Smooth muscle cell (in vitro differentiated cells): Measurements from ENCODE around the gene LSM14B. TPM values are rescaled to one million over a fixed set of nuclear protein-coding genes. Genes with fewer than 3 reads are reported as not detected.

Experiments
- DNase-seq: peaks from one replicate; lab custom pipeline; 2025; ENCODE audit not compliant: unreplicated experiment; lab: John Stamatoyannopoulos, UW
- H2AFZ ChIP-seq: fragments of 200-600 bp; sonication (generic); 2 replicates; pipeline ENCODE4 v1.6.0; 2016; ENCODE audit warnings: antibody characterized with exemption, low read depth, mild to moderate bottlenecking
- H3F3A ChIP-seq: fragments of 200-600 bp; sonication (generic); 2 replicates; pipeline ENCODE4 v1.6.0; 2017; ENCODE audit warnings: antibody characterized with exemption, low read depth
- H3K27ac ChIP-seq: fragments of 200-600 bp; sonication (generic); 2 replicates; pipeline ENCODE4 v1.5.1; 2016; ENCODE audit warnings: low read depth, mild to moderate bottlenecking
- H3K27me3 ChIP-seq: fragments of 200-600 bp; sonication (generic); 2 replicates; pipeline ENCODE4 v1.6.1; 2016; ENCODE audit warnings: low read depth, mild to moderate bottlenecking
- H3K36me3 ChIP-seq: fragments of 200-600 bp; sonication (generic); 2 replicates; pipeline ENCODE4 v1.5.1; 2016; ENCODE audit warnings: low read depth
- H3K4me1 ChIP-seq: fragments of 200-600 bp; sonication (generic); 2 replicates; pipeline ENCODE4 v1.5.1; 2016; ENCODE audit warnings: low read depth
- H3K4me2 ChIP-seq: fragments of 200-600 bp; sonication (generic); 2 replicates; pipeline ENCODE4 v1.6.0; 2016; ENCODE audit warnings: mild to moderate bottlenecking
- H3K4me3 ChIP-seq: fragments of 200-600 bp; sonication (generic); 2 replicates; pipeline ENCODE4 v1.5.1; 2016; ENCODE audit warnings: mild to moderate bottlenecking
- H3K79me2 ChIP-seq: fragments of 200-600 bp; sonication (generic); 2 replicates; pipeline ENCODE4 v1.6.0; 2016; ENCODE audit warnings: low read depth, mild to moderate bottlenecking
- H3K9ac ChIP-seq: fragments of 200-600 bp; sonication (generic); 2 replicates; pipeline ENCODE4 v1.6.0; 2016; ENCODE audit warnings: low read depth
- H3K9me3 ChIP-seq: fragments of 200-600 bp; sonication (generic); replicated peaks from 2 replicates; pipeline ENCODE4 v1.5.1; 2016; ENCODE audit warnings: low read depth
- H4K20me1 ChIP-seq: fragments of 200-600 bp; sonication (generic); 2 replicates; pipeline ENCODE4 v1.6.0; 2016; ENCODE audit warnings: low read depth
- WGBS: methylation state at CpG from one replicate; pipeline ENCODE4 v1.1.7; 2016; ENCODE audit warnings: low lambda C conversion rate; 5-methylcytosine and 5-hydroxymethylcytosine counted together
- polyA plus RNA-seq: library from polyadenylated mRNA; unstranded; fragments of >200 nt; fragmentation: Nextera tagmentation; extraction: Ambion mirVana; gene quantifications from 2 replicates; pipeline ENCODE4 v1.2.1, GENCODE V29; 2016
- total RNA-seq: library from RNA; depleted of rRNA; stranded (reverse); fragments of >200 nt; gene quantifications from 2 replicates; pipeline ENCODE4 v1.2.3, GENCODE V29; 2014
- TF ChIP-seq, protein P1 (sequence below): fragments of 200-600 bp; sonication (generic); IDR thresholded peaks from 2 replicates; pipeline ENCODE4 v1.5.1; 2017; ENCODE audit warnings: borderline replicate concordance, mild to moderate bottlenecking, antibody characterized with exemption; ENCODE audit not compliant: insufficient read depth, poor library complexity, severe bottlenecking

The LSM14B gene
- total and polyA plus RNA-seq, 2 experiments from 2014 or later: 5.6 to 21.5 TPM

DNA sequence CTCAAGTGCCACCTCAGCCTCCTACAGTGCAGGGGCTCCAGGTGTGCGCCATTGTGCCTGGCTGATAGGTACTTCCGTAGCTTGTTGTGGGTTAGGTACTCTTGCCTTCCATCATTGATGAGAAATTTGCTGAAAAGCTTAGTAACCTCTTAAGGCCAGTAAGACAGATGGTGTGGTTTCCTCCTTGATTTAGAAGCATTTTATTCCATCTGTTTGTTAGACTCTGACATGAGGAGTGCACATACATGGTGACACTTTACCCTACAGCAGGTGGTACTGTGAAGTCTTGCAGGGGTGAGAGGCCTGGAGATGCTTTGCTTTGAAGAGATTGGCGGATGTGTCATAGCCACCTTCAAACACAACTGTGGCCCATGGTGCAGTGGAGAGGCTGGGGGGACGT, 45.8 kb downstream of the LSM14B start:
- H3F3A ChIP-seq: no peaks in the 10 kb centered on the region
- H3K4me3 ChIP-seq: no peak overlapping the region
- H3K79me2 ChIP-seq: no peaks in the 10 kb centered on the region
- H4K20me1 ChIP-seq: no peaks in the 10 kb centered on the region
- no peaks in the 10 kb centered on the region for H3K4me1 ChIP-seq
- WGBS: 95% methylated on average over 4 of the region's 4 CpGs
- H2AFZ ChIP-seq: no peak overlapping the region
- no peak overlapping the region for H3K9ac ChIP-seq
- no peak overlapping the region for H3K27ac ChIP-seq
- H3K4me2 ChIP-seq: no peak overlapping the region
- no peak for DNase-seq
- H3K9me3 ChIP-seq: no peaks in the 10 kb centered on the region
- TF ChIP-seq, protein P1, sequence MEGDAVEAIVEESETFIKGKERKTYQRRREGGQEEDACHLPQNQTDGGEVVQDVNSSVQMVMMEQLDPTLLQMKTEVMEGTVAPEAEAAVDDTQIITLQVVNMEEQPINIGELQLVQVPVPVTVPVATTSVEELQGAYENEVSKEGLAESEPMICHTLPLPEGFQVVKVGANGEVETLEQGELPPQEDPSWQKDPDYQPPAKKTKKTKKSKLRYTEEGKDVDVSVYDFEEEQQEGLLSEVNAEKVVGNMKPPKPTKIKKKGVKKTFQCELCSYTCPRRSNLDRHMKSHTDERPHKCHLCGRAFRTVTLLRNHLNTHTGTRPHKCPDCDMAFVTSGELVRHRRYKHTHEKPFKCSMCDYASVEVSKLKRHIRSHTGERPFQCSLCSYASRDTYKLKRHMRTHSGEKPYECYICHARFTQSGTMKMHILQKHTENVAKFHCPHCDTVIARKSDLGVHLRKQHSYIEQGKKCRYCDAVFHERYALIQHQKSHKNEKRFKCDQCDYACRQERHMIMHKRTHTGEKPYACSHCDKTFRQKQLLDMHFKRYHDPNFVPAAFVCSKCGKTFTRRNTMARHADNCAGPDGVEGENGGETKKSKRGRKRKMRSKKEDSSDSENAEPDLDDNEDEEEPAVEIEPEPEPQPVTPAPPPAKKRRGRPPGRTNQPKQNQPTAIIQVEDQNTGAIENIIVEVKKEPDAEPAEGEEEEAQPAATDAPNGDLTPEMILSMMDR: no peak
- H3K27me3 ChIP-seq: no peaks in the 10 kb centered on the region
- no peaks in the 10 kb centered on the region for H3K36me3 ChIP-seq

DNA sequence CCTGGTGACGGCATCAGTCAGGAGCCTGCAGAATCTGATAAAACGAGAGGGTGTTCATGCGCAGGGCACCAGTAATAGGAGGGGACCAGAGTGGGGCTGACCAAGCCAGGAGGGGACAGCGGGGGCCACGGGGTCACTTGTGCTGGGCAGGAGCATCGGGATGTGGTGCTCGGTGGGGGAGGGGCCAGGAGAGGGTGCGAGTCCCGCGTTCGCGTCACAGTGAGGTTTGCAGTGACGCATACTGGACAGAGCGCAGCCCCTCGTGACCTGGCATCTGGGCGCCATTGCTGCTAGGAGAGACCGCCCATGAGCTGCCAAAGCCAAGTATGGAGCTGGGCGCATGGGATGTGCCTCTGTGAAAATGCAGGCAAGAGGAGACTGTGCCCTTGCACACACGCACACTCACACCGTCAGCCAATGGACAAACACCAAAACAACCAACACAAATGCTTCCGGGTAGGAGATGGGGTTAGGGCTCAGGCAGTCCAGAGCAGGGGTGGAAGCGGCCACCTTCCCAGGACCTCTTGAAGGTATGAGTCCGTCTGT, 46.7 kb downstream of the LSM14B start:
- Histone ChIP-seq H3K4me2 (no peak overlapping the region), H3K9me3 (no peaks in the 10 kb centered on the region), H4K20me1 (no peaks in the 10 kb centered on the region), H3K4me3 (no peak overlapping the region), H3K27ac (no peak overlapping the region), H3K36me3 (no peaks in the 10 kb centered on the region), H3K9ac (no peak overlapping the region), H3K4me1 (no peaks in the 10 kb centered on the region), H3K79me2 (no peaks in the 10 kb centered on the region), H3K27me3 (no peaks in the 10 kb centered on the region), H3F3A (no peaks in the 10 kb centered on the region), H2AFZ (no peak overlapping the region)
- TF ChIP-seq, protein P1: no peak
- 96% methylated on average over 23 of the region's 23 CpGs for WGBS
- DNase-seq: no peak

DNA sequence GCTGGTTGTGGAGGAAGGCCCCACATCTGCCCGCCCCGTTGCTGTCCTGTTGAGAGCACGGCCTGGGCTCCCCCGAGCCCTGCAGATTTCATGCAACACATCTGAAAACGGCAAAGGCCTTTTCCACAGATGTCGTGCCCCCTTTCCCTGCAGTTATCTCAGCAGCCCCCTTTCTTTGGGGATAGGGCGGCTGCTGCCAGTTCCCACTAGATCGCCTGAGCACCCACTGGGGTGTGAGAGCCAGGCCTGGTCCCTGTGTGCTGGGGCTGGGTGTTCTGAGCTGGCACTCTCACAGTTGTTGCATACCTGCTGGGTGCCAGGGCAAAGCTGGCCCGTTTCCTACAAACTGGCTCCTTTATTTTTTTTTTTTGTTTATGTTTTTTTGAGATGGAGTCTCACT, 48.3 kb downstream of the LSM14B start:
- Histone ChIP-seq H4K20me1 (no peaks in the 10 kb centered on the region), H3K4me2 (no peak overlapping the region), H2AFZ (no peak overlapping the region), H3K9ac (no peak overlapping the region), H3K36me3 (no peaks in the 10 kb centered on the region), H3K9me3 (no peaks in the 10 kb centered on the region), H3K27ac (no peak overlapping the region), H3K27me3 (no peaks in the 10 kb centered on the region), H3K79me2 (no peaks in the 10 kb centered on the region), H3K4me1 (no peaks in the 10 kb centered on the region), H3K4me3 (no peak overlapping the region), H3F3A (no peaks in the 10 kb centered on the region)
- DNase-seq: no peak
- 89% methylated on average over 9 of the region's 9 CpGs for WGBS
- TF ChIP-seq, protein P1: no peak

DNA sequence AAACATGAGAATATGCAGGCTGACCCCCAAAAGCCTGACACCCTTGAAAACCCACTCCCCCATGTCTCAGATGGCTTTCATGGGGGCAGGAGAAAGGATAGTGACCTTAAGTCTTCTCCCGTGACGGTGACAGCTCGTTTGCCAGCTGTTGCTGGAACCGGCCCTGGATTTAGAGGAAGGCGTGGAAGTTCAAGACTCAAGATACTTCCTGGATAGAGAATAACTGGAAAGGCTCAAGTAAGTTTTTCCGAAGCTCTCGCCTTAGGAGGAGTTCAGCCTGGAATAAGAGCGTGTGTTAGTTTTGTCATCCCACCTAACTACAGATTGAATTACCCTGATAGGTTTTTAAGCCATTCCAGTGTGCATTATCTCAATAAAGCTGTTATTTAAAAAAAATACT, 49.0 kb downstream of the LSM14B start:
- 89% methylated on average over 8 of the region's 8 CpGs for WGBS
- Histone ChIP-seq H3K9me3 (no peaks in the 10 kb centered on the region), H3K36me3 (no peaks in the 10 kb centered on the region), H3K79me2 (no peaks in the 10 kb centered on the region), H3K27ac (no peak overlapping the region), H3K4me2 (no peak overlapping the region), H4K20me1 (no peaks in the 10 kb centered on the region), H2AFZ (no peak overlapping the region), H3F3A (no peaks in the 10 kb centered on the region), H3K4me3 (no peak overlapping the region), H3K4me1 (no peaks in the 10 kb centered on the region), H3K27me3 (no peaks in the 10 kb centered on the region), H3K9ac (no peak overlapping the region)
- TF ChIP-seq, protein P1: no peak
- no peak for DNase-seq
